Medulla oblongata (tissue), 1 donor: ENCODE data around the gene OR11H12.
"Not testable (repeated sequence)": the region's sequence is repeated elsewhere in the genome, so short reads cannot be mapped to it uniquely, and the experiment has no call there.

Experiments used
- DNase-seq: peaks from one replicate; pipeline ENCODE4 v3.0.0-alpha.2; 2015; ENCODE audit errors: extremely low spot score

The OR11H12 gene, protein sequence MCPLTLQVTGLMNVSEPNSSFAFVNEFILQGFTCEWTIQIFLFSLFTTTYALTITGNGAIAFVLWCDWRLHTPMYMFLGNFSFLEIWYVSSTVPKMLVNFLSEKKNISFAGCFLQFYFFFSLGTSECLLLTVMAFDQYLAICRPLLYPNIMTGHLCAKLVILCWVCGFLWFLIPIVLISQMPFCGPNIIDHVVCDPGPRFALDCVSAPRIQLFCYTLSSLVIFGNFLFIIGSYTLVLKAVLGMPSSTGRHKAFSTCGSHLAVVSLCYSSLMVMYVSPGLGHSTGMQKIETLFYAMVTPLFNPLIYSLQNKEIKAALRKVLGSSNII

DNA sequence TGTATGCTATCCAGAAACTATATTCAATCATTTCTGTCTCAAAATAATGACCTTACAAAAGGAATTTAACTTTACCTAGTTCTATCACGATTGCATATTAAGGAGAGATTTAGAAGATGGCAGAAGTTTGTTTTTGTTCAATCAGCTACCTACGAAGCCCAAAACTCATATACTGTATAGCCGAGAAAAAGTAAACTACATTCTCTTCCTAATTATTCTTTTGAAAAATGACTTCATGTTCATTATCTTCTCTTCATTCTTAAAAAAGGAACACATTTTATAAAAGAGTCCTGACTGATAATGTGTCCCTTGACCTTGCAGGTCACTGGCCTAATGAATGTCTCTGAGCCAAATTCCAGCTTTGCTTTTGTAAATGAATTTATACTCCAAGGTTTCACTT, at the start of gene OR11H12:
OR11H12 (plus strand) TSS at position 301 of the 400 bp plus-strand sequence; CDS start at position 301, 0 bp downstream.
- DNase-seq = not testable (repeated sequence)

DNA sequence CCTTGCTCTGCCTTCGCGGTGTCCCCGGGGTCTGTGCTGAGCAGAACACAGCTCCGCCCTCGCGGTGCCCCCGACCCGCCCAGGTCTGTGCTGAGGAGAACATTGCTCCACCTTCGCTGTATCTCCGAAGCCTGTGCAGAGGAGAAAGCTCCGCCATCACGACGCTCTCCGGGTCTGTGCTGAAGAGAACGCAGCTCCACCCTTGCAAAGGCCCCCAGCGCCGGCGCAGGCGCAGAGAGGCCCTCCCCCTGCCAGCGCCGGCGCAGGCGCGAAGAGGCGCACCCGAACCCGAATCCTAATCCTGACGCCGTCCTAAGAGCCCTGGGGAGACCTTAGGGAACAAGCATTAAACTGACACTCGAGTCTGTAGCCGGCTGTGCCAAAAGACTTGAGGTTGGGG, 18.0 kb upstream of the OR11H12 start:
- DNase-seq = not testable (repeated sequence)

- DNase-seq = not testable (repeated sequence)
These were observed 25.8 kb downstream of the OR11H12 start for GRCh38 chr14:18626610-18627213.

DNA sequence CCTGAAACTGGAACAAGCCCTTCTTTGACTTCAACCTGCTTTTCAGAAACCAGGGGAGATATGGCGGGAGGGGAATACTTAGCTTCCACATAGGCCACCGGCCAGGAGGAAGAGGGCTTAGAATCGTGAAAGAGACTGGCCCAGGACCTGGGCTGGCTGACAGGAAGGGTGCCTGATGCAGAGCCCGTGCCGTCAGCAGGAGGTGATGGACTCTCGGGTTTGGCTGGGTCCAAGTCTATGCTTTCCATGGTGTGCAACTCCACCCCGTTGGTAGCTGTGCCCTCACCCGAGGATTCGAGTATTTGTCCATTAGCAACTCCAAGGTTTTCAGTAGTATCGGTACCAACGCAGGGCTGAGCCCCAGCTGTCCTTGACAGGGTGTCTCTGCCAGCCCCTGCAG, 35.1 kb downstream of the OR11H12 start:
- not testable (repeated sequence) for DNase-seq

DNA sequence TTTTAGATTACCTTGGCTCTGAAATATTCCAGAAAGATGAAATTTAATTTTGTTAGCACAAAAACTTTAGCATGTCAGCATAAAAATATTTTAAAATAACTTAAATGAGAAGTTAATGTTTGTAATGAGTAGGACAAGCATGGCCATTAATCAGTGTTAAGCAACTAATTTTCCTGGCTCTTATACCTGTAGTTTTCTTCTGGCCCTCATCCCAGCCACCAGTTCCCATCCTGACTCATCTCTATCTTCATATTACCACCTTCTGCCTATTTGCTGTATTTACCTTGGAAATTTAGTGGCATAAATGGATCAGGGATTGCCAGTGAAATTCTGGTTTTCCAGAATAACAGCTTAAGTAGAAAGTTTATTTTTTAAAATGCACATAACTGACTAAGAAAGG, 37.1 kb downstream of the OR11H12 start:
- not testable (repeated sequence) for DNase-seq

DNA sequence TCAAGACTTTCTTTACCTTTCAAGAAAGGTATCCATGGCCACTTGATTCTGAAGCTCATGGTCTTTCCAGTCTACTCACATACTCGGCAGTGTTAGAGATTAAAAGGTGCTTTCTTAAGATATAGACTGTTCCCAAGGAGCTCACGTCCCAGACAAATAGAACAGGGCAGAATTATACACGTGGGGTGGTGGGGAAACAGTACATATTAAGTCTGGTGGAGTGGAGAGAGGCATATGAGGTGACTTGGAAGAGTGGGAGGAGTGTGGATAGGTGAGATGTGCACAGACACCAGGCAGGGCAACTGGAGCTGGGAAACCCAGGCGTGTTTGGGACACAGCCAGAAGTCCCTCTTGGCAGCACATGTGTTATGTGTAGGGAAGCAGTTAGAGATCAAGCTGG, 37.9 kb downstream of the OR11H12 start:
- DNase-seq = not testable (repeated sequence)

GRCh38 chr14:18646075-18646730, 45.3 kb downstream of the OR11H12 start:
- not testable (repeated sequence) for DNase-seq
